Fibroblast of the conjunctiva (primary cell): ENCODE measurements around the gene EFNA4.

ENCODE experiments used
- DNase-seq: peaks from one replicate; pipeline ENCODE4 v3.0.0-alpha.2; 2010; ENCODE audit warnings: low read depth

Gene EFNA4

DNA sequence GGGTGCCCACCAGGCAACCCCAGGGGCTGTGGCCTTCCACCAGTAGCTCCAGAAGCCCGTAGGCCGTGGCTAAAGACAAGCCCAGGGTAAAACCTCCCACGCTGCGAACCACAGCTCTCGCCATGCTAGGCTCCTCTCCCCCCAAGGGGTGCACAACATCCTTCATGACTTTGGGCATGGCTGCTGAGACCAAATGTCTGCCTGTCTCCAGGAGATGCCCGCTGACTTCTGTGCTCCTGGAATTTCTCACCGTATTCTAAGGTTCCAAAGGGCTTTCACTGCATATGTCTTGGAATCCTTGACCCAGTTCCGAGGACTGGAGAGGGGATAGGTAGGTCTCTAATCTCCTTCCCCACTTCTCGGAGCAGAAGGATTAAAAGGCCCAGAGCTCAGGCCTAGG, 30.0 kb upstream of the EFNA4 start, which contains the start of the genes DCST1 and DCST2:
TSS of gene DCST1 (plus strand) at position 301 of the 400 bp plus-strand sequence. CDS start 213 bp downstream, outside the sequence.
TSS of gene DCST2 (minus strand) at position 258 of the 400 bp plus-strand sequence. CDS start at position 178, 80 bp downstream.
- no peak for DNase-seq

DNA sequence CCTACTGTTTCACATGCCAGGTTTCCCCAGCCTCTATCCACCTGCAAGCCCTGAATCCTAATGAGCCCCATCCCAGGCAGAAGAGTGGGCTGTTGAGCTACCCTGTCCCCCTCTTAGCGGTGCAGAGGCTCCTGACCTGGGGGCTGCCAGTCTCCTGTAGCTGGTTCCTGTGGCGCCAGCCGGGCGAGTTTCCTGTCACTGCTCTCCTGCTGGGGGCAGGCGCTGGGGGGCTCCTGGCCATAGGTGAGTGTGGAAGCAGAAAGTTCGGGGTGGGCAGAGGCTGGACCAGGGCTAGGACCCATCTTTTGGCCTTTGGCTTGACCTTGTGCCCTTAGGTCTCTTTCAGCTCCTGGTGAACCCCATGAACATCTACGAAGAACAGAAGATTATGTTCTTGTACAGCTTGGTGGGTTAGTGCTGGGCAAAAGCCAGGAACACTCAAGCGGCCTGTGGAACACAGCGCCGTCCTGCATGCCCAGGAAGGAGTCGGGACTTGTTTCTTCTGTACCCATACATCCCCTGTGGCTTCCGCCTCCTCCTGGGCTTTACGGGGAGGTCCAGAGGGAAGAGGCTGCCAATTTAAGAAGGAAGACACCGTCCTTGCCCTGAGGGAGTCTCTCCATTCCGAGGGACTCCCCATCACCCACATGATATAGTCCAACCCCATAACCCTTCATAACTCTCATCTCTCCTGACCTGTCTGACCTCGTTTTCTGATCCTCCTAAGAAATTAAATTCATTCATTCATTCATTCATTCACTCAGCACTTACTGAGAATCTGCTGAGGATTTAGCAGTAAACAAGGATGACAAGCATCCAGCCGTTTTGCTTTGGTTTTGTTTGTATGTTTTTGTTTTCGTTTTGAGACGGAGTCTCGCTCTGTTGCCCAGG, 29.0 kb upstream of the EFNA4 start:
- DNase-seq, result no peak

DNA sequence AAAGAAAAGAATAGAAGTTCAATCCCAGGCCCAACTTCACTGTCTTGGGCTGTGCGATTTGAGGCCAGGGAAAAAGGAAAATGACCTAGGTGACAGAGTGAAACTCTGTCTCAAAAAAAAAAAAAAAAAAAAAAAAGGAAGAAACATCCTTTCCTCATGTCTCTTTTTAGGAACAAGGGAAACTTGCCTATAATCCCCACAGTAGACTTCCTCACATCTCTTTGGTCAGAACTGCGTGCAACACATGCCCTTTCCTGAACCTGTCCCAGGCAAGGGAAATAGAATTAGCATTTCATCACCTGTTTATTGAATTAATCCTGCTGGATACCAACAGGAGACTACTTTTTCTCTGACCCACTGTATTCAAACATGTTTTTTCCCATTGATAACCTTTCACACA, 27.6 kb upstream of the EFNA4 start:
- no peak for DNase-seq

DNA sequence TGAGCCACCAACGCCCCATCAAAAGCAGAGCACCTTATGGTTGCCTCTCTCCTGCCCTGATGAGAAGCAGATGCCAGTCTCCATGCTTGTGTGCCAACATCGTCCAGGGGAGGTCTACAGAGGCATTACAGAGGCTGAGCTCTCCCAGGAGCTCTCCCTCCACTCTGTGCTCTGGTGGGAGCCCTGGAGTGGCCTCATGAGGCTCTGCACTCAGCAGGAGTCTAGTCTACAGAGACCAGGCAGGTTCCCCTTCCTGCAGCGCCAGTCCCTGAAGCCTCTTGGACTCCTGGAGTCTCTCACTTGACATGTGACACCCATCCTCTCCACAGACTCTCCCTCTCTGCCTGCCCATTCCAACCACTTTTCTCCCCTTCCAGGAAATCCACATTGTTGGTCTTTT, 26.5 kb upstream of the EFNA4 start:
- no peak for DNase-seq

DNA sequence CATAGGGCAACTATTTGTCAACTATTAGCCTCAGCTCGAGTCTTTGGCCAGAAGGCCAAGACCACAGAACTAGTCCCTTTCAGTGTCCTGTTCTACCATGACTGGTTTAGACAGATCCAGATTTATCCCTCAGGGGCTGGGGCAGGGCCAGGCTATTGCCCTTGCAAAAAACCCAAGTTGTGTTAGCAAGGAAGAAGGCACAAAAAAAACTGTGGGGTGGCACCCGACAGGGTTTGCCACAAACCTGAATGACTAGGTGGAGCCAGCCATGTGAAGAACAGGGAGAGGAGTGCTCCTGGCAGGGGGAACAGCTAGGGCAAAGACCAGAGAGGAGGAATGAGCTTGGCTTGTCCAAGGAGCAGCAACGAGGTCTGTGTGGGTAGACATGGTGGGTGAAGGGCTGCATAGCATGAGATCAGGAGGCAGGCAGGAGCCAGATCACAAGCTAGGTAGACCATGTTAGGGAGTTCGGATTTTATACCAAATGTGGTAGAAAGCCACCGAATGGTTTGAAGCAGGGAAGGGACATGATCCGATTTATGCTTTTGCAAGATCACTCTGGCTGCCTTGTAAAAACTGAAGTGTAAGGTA, 25.6 kb upstream of the EFNA4 start:
- DNase-seq, result no peak

DNA sequence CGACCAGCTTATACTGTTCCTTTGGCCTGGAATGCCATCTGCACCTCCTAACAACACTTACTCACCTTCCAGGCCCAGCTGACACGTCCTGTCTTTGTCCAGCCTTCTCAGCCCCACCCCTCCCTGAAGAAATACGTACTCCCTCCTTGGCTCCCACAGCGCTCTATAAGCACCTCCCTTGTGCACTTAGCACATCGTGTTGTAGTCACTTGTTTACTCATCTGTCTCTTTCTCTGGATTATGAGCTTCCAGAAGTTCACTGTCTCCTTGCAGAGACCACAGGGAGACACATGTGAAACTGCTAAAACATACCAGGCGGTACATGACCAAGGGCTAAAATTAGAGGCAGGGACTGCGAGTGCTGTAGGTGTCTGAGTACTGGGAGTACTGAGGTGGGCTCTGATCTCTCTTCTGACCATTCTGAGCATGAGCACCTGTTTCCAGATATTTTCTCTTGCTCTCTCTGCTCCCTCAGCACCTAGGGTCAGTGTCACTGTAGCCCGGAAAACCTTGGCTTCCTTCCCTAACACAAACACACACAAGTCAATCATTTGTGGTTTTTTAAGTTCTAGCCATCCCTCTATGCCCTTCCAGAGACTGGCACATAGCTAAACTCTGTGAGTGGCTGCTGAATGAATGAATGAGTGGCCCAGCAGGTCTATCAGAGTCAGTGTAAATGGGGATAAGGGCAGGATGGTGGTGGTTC, 24.8 kb upstream of the EFNA4 start:
- no peak for DNase-seq

DNA sequence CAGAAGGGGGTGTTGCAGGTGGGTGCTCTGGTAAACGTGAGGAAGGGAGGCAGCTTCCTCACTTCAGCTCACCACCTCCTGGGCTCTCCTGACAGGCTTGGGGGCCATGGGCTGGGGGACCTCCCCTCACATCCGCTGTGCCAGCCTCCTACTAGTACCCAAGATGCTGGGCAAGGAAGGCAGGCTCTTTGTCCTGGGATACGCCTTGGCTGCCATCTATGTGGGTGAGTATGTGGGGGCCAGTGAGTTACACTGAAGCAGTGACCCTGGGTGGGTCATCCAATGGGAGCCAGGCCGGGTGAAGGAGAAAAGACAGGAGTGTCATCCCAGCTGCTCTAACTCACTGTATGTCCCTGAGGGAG, 24.3 kb upstream of the EFNA4 start:
- DNase-seq, result no peak

DNA sequence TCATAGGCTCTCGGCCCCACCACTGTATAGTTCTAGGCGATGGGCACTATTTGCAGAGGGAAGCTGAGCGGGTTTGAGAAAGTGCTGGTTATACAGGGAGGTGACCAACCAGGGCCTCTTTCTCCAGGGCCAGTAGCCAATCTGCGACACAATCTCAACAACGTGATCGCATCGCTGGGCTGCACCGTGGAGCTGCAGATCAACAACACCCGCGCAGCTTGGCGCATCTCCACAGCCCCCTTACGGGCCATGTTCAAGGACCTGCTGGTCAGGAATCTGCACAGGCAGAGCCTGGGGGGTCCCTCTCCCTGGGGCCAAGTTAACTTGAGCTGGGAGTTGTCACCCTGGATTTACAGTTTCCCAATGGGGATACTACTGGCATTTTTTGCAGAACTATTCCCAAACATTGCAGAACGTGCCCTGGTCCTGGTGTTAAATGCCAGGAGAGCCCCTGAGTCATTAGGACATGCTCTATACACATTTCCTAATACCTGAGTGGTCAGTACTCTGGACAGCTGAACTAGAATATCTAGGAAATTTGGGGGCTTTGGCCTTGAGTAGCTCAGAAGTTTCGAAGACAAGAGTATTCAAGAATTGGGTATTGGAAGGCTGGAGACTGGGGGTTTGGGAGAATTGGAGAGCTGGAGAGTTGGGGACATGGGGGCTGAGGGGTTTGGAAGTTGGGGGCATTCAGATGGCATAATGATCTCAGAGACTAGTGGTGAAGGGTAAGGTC, 23.0 kb upstream of the EFNA4 start:
- DNase-seq, result no peak

DNA sequence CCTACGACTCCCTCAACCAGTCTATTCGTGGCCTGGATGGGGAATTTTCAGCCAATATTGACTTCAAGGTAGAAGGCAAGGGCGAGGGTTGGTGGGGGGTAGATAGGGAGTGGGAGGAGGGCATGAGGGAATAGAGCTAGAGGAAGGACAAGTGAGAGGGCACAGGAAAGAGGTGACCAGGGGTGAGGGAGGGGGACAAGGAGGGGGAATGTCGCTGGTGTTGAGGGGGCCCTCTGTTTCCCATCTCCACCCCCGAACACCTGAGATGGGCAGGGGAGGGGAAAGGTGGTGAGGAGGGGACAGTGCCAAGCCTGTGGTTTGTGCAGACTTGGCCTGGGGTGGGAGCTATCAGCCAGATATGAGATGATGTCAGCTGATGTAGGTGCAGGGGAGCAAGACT, 20.8 kb upstream of the EFNA4 start:
- no peak for DNase-seq

DNA sequence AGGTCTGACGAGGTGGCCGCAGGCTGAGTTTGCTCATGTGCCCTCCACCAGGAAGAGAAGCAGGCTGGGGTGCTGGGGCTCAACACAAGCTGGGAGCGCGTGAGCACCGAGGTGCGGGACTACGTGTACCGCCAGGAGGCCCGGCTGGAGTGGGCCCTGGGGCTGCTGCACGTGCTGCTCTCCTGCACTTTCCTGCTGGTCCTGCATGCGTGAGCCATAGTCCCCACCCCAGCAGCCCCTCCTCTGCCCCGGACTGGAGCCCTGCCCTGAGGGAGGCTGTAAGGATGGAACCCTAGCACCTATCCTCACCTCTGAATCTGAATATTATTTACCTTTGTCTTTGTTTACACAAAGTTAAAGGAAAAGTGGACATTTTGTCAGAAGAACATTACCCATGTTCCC, 20.2 kb upstream of the EFNA4 start:
- no peak for DNase-seq

DNA sequence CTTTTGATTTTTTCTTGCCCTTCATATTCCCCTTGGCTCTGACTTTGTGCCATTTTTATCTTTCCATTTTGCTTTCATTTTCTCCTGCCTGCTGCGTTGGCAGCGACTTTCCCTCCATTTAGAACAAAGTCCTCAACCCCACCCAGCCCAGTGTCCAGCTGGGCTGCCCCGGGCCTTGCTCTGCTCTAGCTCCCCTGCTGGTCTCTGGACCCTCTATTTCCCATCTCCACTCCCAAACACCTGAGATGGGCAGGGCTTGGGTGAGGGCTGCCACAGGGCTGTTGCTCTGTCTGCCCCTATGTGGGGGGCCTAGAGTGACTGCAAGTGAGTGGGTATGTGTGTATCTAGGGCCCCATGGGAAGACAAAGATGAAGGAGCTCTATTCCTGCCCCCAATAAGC, 19.7 kb upstream of the EFNA4 start:
- DNase-seq, result no peak

DNA sequence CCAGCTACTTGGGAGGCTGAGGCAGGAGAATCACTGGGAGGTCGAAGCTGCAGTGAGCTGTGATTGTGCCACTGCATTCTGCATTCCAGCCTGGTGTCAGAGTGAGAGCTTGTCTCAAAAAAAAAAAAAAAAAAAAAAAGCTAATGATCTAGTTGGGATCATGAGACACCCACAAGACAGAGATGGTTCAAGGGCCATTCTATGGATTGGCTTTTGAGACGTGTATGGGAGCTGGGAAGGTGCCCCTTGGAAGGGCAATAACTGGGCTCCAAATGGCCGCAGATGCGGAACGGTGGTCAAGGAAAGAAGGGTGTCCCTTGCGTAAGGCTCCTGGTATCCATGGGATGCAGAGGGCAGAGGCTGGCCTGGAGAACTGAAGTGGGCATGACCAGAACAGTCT, 19.2 kb upstream of the EFNA4 start:
- DNase-seq, result no peak

DNA sequence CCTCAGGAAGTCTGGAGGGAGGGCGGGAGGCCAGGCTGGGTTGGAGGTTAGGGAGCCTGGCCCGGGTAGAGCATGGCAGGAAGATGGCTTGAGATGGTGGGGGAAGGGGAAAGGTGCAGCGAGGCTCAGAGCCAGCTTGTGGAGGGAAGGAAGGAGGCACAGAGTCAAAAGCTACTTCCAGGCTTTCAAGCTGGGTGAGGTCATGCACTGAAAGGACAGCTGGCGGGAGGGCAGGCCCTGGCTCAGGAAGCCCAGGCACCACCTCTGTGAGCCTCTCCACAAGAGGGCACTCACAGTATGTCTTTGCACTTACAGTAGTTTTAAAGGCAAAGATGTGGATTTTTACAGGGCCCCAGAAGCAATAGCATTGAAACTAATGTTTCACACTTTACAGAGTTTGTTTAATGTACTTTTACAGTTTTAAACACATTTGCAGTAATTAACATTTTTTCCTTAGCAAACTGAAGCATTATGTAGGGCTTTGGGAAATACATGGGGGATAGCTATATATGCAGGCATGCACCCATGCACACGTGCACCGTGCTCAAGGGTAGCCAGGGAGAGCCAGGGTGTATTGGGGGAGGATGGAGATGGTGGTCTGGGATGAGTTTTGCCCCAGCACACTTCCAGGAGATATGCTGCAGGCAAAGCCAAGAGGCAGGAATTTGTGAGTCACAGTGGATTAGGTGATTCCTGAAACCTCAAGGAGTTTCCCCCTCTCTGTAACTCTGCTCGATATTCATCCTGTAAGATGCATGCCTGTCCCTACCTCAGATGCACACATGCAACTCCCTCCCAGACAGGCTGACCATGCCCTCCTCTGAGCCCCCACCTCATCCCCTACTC, 18.5 kb upstream of the EFNA4 start:
- peak; percentile 74 for DNase-seq

DNA sequence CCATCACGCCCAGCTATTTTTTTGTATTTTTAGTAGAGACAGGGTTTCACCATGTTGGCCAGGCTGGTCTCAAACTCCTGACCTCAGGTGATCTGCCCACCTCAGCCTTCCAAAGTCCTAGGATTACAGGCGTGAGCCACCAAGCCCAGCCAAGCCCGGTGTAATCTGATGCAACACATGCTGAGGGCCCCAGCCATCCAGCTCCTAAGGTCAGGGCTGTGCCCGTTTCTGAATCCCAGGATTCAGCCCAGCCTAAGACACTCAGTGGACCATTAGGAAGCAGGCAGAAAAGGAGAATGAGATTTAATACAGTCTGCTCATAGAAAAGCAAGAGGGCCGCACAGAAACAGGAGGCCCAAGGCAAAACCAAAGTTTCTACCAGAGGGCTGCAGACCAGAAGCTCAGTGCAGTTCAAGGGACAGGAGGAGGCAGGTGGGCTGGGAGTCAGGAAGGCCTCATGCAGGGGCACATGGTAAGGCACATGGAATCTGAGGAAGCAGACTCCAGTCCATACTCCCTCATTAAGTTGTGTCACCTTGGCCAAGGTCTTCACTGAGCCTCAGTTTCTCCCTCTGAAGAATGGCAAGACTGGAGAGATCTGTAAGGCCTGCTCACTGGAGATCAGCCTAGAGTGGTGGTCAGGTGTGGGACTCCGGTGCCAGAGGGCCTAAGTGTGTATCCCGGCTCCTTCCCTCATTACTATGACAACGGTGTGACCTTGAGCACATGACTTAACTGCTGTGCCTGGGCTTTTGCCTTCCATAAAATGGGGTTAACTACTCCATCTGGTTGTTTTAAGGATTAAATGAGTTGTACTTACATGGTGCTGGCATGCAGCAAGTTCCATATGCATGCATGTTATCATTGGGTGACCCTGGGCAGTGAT, 14.8 kb upstream of the EFNA4 start:
- DNase-seq, result no peak

DNA sequence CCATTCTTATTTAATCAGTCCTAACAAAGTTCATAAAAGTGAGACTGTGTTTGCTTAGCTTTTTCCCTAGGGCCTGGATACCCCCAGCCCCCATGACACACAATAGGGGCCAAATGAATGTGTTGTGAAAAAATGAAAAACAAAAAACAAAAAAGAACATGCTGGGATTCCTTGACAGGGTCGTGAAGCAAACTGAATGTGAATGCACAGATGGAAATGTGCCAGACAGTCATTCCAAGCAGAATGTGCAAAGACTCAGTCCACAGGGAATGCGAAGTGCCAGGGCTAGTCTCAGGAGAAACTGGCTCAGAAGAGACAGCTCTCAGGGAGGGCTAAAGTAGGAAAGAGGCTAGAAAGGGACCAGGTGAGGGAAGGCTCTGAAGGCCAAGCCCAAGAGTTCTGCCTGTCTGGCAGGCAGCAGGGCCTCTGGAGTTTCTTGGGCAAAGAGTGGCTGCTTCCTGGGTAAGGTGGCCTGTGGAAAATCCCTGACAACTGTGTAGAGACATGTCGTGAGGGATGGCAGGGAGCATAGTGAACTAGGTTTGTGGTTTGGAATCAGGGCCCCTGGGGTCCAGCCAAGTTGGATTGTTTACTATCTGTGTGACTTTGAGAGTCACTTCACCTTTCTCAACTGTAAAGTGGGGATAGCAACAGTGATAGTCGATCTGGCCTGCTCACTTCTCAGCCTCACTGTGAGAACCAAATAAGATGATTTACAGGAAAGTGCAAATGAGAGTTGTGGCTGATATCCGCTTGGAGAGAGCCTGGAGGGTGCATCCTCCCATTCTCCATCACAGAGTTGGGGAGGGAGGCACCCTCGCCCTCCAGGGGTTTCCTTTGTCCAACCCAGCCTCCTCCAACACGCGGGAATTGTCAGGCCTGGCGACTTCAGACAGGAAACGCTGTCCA, 13.6 kb upstream of the EFNA4 start:
- no peak for DNase-seq

DNA sequence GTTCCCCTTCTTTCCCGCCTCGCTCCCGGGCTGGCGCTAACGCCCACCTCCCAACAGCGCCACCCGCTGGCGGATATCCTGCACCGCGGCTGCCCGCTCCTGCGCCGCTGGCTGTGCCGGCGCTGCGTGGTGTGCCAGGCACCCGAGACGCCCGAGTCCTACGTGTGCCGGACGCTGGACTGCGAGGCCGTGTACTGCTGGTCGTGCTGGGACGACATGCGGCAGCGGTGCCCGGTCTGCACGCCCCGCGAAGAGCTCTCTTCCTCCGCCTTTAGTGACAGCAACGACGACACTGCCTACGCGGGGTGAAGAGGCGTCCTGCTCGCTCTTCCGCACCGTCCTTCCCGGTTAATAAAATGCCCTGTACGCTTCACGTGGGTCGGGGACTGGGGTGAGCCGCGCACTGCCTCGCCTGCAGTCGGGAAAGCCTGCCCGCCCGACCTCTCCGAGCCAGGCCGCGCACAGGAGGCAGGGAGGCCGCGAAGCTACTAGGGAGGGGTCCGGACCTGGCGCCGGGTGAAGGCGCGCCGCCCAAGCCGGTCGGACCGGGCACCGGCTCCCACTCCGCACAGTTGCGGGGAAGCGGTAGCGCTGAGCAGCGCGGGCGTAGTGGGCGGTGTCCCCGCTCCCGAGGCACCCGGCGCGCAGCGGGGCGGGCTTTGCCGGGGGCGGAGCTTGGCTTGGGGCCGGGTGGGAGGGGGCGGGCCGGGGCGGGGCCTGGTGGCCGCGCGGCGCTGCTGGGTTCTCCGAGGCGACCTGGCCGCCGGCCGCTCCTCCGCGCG, 12.8 kb upstream of the EFNA4 start, which contains the start of gene ADAM15:
TSS of gene ADAM15 (plus strand) at position 757 of the 782 bp plus-strand sequence. CDS start 71 bp downstream, outside the sequence.
- DNase-seq, result no peak

DNA sequence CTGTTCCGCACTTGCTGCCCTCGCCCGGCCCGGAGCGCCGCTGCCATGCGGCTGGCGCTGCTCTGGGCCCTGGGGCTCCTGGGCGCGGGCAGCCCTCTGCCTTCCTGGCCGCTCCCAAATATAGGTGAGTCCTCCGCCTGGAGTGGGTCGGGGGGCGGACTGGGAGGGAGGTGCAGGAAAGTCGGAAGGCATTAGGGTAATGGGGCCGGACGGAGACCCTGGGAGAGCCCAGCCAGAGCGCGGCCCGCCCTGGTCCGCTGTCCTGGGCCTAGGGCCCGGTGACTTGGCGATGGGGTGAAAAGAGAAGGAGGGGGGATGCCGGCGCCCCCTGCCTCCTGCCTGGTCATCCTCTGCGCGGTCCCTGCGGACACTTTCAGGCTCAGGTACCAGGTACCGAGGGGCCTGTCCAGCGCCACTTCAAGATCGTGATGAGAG, 12.2 kb upstream of the EFNA4 start:
- no peak for DNase-seq

DNA sequence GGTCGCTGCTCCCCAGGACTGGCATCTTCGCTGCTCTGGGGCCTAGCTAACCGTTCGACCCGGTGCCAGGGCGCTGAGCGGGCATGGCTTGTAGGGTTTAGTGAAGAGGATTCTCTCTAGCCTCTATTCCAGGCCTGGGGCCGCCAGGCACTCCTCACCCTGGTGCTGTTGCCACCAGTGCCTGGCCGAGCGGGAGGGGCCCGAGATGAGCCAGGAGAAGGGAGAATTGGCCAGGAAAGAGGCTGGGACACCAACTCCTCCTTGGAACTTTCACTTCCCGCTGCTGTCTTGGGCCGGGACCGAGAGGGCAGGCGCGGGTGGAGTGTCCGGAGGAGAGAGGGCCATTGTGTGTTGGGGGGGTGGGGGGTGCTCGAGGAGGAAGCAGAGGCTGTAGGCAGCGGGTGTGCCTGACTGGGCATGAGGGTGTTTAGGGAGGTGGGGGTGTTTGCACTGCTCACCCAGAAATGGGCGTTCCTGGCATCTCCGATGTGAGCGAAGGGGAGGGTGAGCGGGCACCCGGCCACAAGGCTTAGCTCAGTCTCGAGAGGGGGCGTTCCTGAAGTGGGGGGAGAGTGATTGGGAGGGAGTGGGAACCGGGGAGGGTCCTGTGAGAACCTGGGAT, 11.7 kb upstream of the EFNA4 start:
- no peak for DNase-seq
